A549 (cell line): Measurements from ENCODE around the gene ZNF683.

Source experiments
- EP300 ChIP-seq, 2 experiments: fragments of >200 bp; sonication (Bioruptor Twin); formaldehyde crosslinking; IDR thresholded peaks; 2 replicates in 1 of 2; 3 replicates in 1 of 2; pipeline ENCODE4 v1.6.1; 2016 to 2017
- HDAC2 ChIP-seq: fragments of 200-600 bp; sonication (generic); IDR thresholded peaks from 2 replicates; pipeline ENCODE4 v1.6.1; 2016
- HOXA7 ChIP-seq: fragments of 250-450 bp; sonication (Bioruptor Pico); IDR thresholded peaks from 2 replicates; pipeline ENCODE4 v1.5.0; 2020; ENCODE audit warnings: mild to moderate bottlenecking, moderate library complexity
- JUNB ChIP-seq: fragments of >200 bp; sonication (Bioruptor Twin); formaldehyde crosslinking; IDR thresholded peaks from 2 replicates; pipeline ENCODE4 v1.6.1; 2016
- NR3C1 ChIP-seq: fragments of >200 bp; sonication (Bioruptor Twin); formaldehyde crosslinking; IDR thresholded peaks from 3 replicates; pipeline ENCODE4 v1.6.1; 2017
- POLR2A ChIP-seq: IDR thresholded peaks from 2 replicates; pipeline ENCODE4 v1.6.1; 2012; ENCODE audit warnings: mild to moderate bottlenecking, low read length
- RFX5 ChIP-seq: fragments of 450-650 bp; IDR thresholded peaks from 2 replicates; pipeline ENCODE4 v1.7.1; 2014; ENCODE audit warnings: antibody characterized with exemption, mild to moderate bottlenecking, moderate library complexity
- ZNF302 ChIP-seq: fragments of 250-450 bp; sonication (Bioruptor Pico); IDR thresholded peaks from 2 replicates; pipeline ENCODE4 v1.9.0; 2021; ENCODE audit warnings: inconsistent platforms, mild to moderate bottlenecking, moderate library complexity
- TF ChIP-seq, protein P1 (sequence below): fragments of 250-450 bp; sonication (Bioruptor Pico); IDR thresholded peaks from 2 replicates; pipeline ENCODE4 v1.5.0; 2021; ENCODE audit warnings: mild to moderate bottlenecking, moderate library complexity, borderline replicate concordance
- TF ChIP-seq, protein P2 (sequence below): fragments of >200 bp; sonication (Bioruptor Twin); formaldehyde crosslinking; IDR thresholded peaks from 3 replicates; pipeline ENCODE4 v1.5.1; 2016
- TF ChIP-seq, protein P3 (sequence below): fragments of 200-600 bp; sonication (generic); IDR thresholded peaks from 2 replicates; pipeline ENCODE4 v1.6.1; 2016; ENCODE audit warnings: antibody characterized with exemption, mild to moderate bottlenecking, moderate library complexity
- TF ChIP-seq, protein P4 (sequence below): IDR thresholded peaks from 2 replicates; pipeline ENCODE4 v1.6.1; 2012

DNA sequence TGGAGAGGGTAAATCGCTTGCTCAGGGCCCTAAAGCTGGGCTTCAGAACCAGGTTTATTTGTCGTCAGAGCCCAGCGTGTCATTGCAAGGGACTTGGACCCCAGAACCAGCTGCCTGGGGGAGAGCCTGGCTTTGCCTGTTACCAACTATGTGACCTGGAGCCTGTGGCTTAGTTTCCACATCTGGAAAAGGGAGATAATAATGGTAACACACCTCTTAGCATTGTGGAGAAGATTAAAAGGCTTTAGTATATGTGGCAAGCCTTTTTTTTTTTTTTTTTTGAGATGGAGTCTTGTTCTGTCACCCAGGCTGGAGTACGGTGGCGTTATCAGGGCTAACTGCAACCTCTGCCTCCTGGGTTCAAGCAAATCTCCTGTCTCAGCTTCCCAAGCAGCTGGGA, 42.3 kb downstream of the ZNF683 start:
- TF ChIP-seq, protein P1, sequence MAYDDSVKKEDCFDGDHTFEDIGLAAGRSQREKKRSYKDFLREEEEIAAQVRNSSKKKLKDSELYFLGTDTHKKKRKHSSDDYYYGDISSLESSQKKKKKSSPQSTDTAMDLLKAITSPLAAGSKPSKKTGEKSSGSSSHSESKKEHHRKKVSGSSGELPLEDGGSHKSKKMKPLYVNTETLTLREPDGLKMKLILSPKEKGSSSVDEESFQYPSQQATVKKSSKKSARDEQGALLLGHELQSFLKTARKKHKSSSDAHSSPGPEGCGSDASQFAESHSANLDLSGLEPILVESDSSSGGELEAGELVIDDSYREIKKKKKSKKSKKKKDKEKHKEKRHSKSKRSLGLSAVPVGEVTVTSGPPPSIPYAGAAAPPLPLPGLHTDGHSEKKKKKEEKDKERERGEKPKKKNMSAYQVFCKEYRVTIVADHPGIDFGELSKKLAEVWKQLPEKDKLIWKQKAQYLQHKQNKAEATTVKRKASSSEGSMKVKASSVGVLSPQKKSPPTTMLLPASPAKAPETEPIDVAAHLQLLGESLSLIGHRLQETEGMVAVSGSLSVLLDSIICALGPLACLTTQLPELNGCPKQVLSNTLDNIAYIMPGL = no peak
- TF ChIP-seq HOXA7 (CRISPR knock-in tag) = no peak
- TF ChIP-seq, protein P2, sequence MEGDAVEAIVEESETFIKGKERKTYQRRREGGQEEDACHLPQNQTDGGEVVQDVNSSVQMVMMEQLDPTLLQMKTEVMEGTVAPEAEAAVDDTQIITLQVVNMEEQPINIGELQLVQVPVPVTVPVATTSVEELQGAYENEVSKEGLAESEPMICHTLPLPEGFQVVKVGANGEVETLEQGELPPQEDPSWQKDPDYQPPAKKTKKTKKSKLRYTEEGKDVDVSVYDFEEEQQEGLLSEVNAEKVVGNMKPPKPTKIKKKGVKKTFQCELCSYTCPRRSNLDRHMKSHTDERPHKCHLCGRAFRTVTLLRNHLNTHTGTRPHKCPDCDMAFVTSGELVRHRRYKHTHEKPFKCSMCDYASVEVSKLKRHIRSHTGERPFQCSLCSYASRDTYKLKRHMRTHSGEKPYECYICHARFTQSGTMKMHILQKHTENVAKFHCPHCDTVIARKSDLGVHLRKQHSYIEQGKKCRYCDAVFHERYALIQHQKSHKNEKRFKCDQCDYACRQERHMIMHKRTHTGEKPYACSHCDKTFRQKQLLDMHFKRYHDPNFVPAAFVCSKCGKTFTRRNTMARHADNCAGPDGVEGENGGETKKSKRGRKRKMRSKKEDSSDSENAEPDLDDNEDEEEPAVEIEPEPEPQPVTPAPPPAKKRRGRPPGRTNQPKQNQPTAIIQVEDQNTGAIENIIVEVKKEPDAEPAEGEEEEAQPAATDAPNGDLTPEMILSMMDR = no peak
- no peak for TF ChIP-seq POLR2A
- no peak for TF ChIP-seq ZNF302 (CRISPR knock-in tag)
- TF ChIP-seq RFX5 = no peak
- TF ChIP-seq, protein P3, sequence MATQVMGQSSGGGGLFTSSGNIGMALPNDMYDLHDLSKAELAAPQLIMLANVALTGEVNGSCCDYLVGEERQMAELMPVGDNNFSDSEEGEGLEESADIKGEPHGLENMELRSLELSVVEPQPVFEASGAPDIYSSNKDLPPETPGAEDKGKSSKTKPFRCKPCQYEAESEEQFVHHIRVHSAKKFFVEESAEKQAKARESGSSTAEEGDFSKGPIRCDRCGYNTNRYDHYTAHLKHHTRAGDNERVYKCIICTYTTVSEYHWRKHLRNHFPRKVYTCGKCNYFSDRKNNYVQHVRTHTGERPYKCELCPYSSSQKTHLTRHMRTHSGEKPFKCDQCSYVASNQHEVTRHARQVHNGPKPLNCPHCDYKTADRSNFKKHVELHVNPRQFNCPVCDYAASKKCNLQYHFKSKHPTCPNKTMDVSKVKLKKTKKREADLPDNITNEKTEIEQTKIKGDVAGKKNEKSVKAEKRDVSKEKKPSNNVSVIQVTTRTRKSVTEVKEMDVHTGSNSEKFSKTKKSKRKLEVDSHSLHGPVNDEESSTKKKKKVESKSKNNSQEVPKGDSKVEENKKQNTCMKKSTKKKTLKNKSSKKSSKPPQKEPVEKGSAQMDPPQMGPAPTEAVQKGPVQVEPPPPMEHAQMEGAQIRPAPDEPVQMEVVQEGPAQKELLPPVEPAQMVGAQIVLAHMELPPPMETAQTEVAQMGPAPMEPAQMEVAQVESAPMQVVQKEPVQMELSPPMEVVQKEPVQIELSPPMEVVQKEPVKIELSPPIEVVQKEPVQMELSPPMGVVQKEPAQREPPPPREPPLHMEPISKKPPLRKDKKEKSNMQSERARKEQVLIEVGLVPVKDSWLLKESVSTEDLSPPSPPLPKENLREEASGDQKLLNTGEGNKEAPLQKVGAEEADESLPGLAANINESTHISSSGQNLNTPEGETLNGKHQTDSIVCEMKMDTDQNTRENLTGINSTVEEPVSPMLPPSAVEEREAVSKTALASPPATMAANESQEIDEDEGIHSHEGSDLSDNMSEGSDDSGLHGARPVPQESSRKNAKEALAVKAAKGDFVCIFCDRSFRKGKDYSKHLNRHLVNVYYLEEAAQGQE = no peak
- no peak for TF ChIP-seq HDAC2
- TF ChIP-seq, protein P4, sequence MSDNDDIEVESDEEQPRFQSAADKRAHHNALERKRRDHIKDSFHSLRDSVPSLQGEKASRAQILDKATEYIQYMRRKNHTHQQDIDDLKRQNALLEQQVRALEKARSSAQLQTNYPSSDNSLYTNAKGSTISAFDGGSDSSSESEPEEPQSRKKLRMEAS = no peak
- no peak for TF ChIP-seq EP300 (IDR thresholded peaks at IDR 0.05)
- TF ChIP-seq NR3C1 = no peak
- TF ChIP-seq JUNB = no peak
